ES-I3 (cell line): ENCODE data around the gene AQP5.
"Not testable (repeated sequence)": the region's sequence is repeated elsewhere in the genome, so short reads cannot be mapped to it uniquely, and the experiment has no call there.

Source experiments
- H3K36me3 ChIP-seq: 2 replicates; pipeline ENCODE4 v1.6.1; 2013; ENCODE audit warnings: mild to moderate bottlenecking, low read length, control low read depth, moderate library complexity; ENCODE audit not compliant: insufficient read depth
- H3K4me1 ChIP-seq: 2 replicates; pipeline ENCODE4 v1.6.1; 2013; ENCODE audit warnings: mild to moderate bottlenecking, control low read depth, low read length; ENCODE audit not compliant: insufficient read depth
- H3K9ac ChIP-seq: 2 replicates; pipeline ENCODE4 v1.6.1; 2013; ENCODE audit warnings: low read depth, mild to moderate bottlenecking, low read length, moderate library complexity
- H3K9me3 ChIP-seq: 2 replicates; pipeline ENCODE4 v1.6.1; 2013; ENCODE audit warnings: mild to moderate bottlenecking, low read length, moderate library complexity; ENCODE audit not compliant: control insufficient read depth, insufficient read depth

Gene AQP5

GRCh38 chr12:49982246-49983087 lies 20.8 kb downstream of the AQP5 start:
- H3K4me1 ChIP-seq, result peaks cover 11% of the 10 kb centered on the region
- H3K9me3 ChIP-seq, result no peaks in the 10 kb centered on the region
- no peak overlapping the region for H3K9ac ChIP-seq
- peaks cover 3% of the 10 kb centered on the region; the same call in 1 of the 2 replicates for H3K36me3 ChIP-seq

- Histone ChIP-seq H3K9ac (no peak overlapping the region), H3K36me3 (peaks cover 6% of the 10 kb centered on the region; the same call in 1 of the 2 replicates), H3K9me3 (no peaks in the 10 kb centered on the region), H3K4me1 (peaks cover 8% of the 10 kb centered on the region; the same call in 1 of the 2 replicates)
Measured at GRCh38 chr12:49983892-49984291, 22.2 kb downstream of the AQP5 start.

GRCh38 chr12:49984476-49985359 lies 23.0 kb downstream of the AQP5 start:
- peaks cover 6% of the 10 kb centered on the region; the same call in 1 of the 2 replicates for H3K36me3 ChIP-seq
- no peaks in the 10 kb centered on the region for H3K9me3 ChIP-seq
- H3K4me1 ChIP-seq, result 0 out of 2 replicates have a peak, but pooled peaks cover 4% of the 10 kb centered on the region
- no peak overlapping the region for H3K9ac ChIP-seq

- Histone ChIP-seq H3K9ac (no peak overlapping the region), H3K9me3 (no peaks in the 10 kb centered on the region), H3K36me3 (peaks cover 8% of the 10 kb centered on the region), H3K4me1 (0 out of 2 replicates have a peak, but pooled peaks cover 4% of the 10 kb centered on the region)
Measured at GRCh38 chr12:49985981-49986380, 24.3 kb downstream of the AQP5 start.

- H3K9ac ChIP-seq, H3K9me3 ChIP-seq, H3K4me1 ChIP-seq, H3K36me3 ChIP-seq: not testable (repeated sequence)
Measured at GRCh38 chr12:49986476-49986875, 24.8 kb downstream of the AQP5 start.

- Histone ChIP-seq H3K4me1 (0 out of 2 replicates have a peak, but pooled peaks cover 4% of the 10 kb centered on the region), H3K9ac (no peak overlapping the region), H3K36me3 (peaks cover 15% of the 10 kb centered on the region), H3K9me3 (no peaks in the 10 kb centered on the region)
Measured at GRCh38 chr12:49987625-49988303, 26.1 kb downstream of the AQP5 start.

- H3K36me3 ChIP-seq, result peaks cover 20% of the 10 kb centered on the region
- not testable (repeated sequence) for H3K9me3 ChIP-seq, H3K4me1 ChIP-seq, H3K9ac ChIP-seq
Measured at GRCh38 chr12:49989400-49989799, 27.7 kb downstream of the AQP5 start.

- H3K9ac ChIP-seq, result no peak overlapping the region
- H3K36me3 ChIP-seq, result peaks cover 21% of the 10 kb centered on the region
- 0 out of 2 replicates have a peak, but pooled peaks cover 1% of the 10 kb centered on the region for H3K4me1 ChIP-seq
- H3K9me3 ChIP-seq, result no peaks in the 10 kb centered on the region
Measured at GRCh38 chr12:49990273-49990672, 28.6 kb downstream of the AQP5 start.

- peaks cover 20% of the 10 kb centered on the region for H3K36me3 ChIP-seq
- H3K9ac ChIP-seq, result no peak overlapping the region
- no peaks in the 10 kb centered on the region for H3K9me3 ChIP-seq
- H3K4me1 ChIP-seq, result no peaks in the 10 kb centered on the region
Measured at GRCh38 chr12:49998453-49998852, 36.8 kb downstream of the AQP5 start.

- H3K36me3 ChIP-seq, result peaks cover 15% of the 10 kb centered on the region
- H3K9me3 ChIP-seq, result no peaks in the 10 kb centered on the region
- H3K4me1 ChIP-seq, result no peaks in the 10 kb centered on the region
- no peak overlapping the region for H3K9ac ChIP-seq
Measured at GRCh38 chr12:50003595-50003994, 41.9 kb downstream of the AQP5 start.

- no peaks in the 10 kb centered on the region for H3K4me1 ChIP-seq
- H3K36me3 ChIP-seq, result peaks cover 7% of the 10 kb centered on the region
- no peaks in the 10 kb centered on the region for H3K9me3 ChIP-seq
- no peak overlapping the region for H3K9ac ChIP-seq
Measured at GRCh38 chr12:50004696-50005095, 43.0 kb downstream of the AQP5 start.

- Histone ChIP-seq H3K9ac (no peak overlapping the region), H3K36me3 (peaks cover 7% of the 10 kb centered on the region), H3K9me3 (no peaks in the 10 kb centered on the region), H3K4me1 (no peaks in the 10 kb centered on the region)
Measured at GRCh38 chr12:50005175-50005574, 43.5 kb downstream of the AQP5 start.

GRCh38 chr12:50006280-50006679 lies 44.6 kb downstream of the AQP5 start:
- Histone ChIP-seq H3K9me3 (no peaks in the 10 kb centered on the region), H3K36me3 (peaks cover 2% of the 10 kb centered on the region), H3K9ac (no peak overlapping the region)

GRCh38 chr12:50006754-50007442 lies 45.2 kb downstream of the AQP5 start:
- peaks cover 2% of the 10 kb centered on the region for H3K36me3 ChIP-seq
- no peaks in the 10 kb centered on the region for H3K9me3 ChIP-seq
- H3K9ac ChIP-seq, result no peak overlapping the region
- H3K4me1 ChIP-seq, result no peaks in the 10 kb centered on the region

More at GRCh38 chr12:50006280-50006679, 44.6 kb downstream of the AQP5 start:
- no peaks in the 10 kb centered on the region for H3K4me1 ChIP-seq
